ENCODE data around the gene SEPSECS. TPM values are rescaled to one million over a fixed set of nuclear protein-coding genes. Genes with fewer than 3 reads are reported as not detected.

Gene SEPSECS
- polyA plus RNA-seq, 1 donor = 9.7 TPM

DNA sequence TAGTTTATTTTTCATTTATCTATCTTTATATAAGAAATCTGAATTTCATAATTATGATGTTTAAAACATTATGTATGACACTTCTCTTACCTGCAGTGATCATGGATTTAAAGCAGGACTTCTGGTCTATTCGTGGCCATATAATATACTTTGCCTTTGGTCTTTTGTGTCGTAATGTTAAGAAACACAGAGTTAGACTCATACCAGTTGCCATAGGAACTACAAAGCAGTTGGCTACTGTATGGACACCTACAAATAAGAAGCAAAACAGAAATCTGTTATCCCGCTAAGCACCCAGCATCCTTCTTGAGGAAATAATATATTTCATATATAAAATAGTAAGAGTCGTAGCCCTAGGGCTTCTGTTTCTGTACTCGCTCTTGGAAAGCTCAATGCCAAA, 4.3 kb downstream of the SEPSECS start:
- no peak for DNase-seq

DNA sequence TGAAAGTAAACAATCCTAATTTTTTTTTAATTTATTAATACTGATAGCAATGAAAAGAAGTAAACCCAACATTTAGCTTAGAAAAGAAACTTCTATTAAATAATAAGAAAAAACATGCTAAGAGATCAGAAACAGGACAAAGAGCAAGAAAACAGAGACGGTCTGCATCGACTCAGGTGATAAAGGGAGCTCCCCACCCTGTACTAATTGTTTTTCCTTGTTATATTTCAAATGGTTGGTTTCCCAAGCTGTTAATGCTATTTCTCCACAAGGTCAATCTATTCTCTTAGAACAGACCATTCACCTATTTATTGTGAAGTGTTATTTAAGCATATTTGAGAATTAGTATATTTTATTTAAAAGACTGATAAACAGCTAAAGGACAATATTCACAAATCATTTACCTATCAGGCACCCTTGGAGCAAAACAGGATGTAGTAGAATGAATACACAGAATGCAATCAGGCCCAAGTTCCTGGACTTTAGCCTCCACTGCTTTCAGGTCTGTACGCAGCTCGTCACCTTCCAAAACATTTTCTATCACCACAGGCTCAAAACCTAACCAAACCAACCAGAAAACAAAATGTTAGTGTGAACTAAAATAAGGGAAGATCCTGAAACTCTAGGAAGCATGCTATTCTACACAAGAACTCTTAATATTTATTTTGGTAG, 5.5 kb downstream of the SEPSECS start:
- no peak for DNase-seq

DNA sequence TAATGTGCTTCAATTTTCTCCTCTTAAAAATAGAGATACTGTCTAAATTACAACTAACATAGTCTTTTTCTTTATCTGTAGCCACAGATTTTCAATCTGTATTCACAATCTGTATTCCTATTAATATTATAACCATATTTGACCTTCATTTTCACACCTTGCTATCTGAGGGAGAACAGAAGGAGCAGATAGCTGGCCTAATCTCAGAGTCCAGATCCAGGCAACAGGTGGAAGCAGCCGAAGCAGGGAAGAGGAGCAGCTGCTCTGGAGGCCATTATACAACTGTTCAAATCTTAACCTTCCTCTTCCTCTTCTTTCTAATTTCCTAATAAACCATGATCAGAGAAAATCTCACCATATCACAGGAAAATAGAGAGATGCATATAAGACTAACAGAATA, 14.2 kb downstream of the SEPSECS start:
- no peak for DNase-seq

DNA sequence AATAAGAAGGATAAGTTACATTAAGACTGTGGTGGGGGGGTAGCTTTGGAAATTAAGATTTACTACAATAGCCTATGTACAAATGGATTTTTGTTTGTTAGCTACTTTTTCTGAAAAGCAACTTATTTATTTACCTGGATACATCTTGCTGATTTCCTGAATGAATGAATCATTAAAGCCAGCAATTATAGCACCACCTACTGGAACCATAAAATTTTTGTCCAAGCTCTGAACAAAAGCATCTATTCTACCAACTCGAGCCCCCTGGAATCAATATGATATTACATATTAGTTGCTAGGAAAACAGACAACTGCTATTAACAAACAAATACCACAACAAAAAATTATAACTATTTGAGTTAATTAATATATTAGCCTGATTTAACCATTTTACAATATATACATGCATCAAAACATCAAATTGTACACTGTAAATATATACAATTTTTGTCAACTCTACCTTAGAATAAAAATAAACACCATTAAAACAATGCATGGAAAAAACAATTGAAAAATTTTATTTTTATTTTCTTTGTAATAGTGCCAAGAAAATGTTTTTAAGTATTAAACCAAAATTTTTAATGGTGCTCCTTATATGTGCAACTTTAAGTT, 15.3 kb downstream of the SEPSECS start:
- peak; percentile 26 for DNase-seq

DNA sequence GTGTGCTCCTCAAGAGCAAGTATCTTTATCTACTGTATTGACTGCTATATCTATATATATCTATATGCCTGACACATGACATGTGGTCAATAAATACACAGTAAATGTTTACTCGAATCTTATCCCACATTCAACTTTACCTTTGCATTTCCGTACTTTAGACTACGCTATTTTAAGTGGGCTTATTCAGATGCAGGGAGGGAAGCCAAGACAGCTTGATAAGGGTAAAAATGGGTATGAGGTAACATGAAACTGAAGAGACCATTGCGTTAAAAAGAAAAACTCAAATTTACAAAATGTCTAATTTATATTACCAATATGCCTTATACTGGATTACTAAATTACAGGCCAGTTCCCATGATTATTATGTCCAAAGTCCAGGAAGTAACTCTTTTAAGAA, 17.8 kb downstream of the SEPSECS start:
- DNase-seq = no peak

DNA sequence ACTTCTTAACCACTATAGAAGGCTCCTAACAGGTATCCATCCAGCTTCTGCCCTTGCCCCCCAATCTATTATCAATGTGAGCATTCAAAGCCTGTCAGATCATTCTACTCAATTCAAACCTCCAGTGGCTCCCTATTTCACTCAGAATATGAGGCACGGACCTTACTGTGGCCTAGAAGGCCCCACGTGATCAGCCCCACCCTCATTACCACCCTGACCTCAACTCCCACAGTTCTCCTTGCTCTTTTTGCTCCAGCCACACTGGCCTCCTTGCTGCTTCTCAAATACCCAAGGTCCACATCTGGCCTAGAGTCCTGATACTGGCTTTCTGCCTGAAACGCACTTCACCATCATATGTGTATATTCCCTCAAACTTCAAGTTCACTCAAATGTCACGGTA, 18.7 kb downstream of the SEPSECS start:
- no peak for DNase-seq

DNA sequence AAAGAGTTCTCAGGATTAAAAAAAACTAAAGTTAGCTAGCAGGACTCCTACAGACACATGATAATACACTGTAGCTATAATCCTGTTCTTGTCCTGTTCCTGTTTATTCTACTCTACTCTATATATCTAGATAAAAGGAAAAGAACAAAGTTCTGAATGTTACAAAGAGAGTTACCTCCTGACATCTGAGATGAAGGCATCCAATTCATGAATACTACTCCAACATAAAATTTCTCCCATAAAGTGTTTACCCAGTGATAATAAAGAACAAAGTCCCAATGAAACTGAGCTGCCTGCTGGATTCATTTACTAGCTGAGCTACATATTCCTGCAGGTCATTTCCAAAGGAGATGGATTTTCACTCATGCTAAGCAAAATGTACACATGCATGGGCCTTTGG, 27.1 kb downstream of the SEPSECS start:
- DNase-seq = no peak

DNA sequence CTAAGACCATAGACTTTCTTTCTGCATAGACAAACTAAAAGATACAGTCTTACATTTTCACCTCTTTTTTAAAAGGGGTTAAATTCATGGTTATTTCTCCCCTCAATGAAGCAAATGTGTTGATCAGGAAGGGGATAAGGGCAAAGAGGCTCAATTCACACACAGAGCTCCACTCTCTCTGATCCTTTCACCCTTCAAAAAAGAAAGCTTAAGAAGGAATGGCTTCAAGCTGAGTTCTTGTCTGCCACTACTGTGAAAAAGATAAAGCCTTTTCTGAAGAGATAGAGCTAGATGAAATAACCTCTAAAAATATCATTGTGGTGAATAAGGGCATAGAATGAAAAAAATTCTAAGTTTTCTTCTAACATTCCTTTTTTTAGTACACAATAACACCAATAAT, 28.3 kb downstream of the SEPSECS start:
- DNase-seq = no peak

DNA sequence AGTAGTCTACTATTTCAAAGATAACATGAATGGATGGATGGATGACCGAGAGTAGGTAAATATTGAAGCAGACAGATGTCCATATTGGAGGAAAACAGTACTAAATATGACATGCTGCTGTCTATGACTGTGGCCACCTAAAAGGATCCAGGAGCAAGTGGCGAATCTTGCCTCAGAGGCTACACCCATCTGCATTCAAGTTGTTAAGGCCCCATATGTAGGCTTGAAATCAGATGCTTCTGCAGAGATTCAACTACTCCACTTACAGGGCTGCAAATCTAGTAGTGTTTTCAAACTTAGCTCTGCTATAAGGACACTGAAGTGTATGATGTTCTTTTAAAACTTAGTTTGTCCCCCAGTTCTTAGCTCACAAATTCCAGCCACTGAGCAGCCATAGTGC, 28.9 kb downstream of the SEPSECS start:
- no peak for DNase-seq

DNA sequence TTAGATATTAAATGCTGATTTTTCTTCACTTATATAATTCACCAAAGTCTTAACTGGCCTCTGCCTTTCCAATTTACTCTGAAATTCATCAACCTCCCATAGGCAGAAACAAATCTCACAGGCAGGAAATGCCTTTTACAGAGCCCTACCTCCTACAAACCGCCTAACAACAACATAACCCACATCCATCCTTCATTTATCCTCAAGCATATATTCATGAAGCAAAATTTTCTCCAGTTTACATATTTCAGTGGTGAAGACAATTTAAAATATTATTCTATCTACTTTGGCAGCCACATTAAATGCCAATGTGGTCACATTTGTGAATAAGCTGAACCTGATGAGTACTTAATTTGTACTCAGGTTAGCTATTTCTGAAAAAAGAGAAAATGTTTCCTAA, 30.3 kb downstream of the SEPSECS start:
- no peak for DNase-seq

DNA sequence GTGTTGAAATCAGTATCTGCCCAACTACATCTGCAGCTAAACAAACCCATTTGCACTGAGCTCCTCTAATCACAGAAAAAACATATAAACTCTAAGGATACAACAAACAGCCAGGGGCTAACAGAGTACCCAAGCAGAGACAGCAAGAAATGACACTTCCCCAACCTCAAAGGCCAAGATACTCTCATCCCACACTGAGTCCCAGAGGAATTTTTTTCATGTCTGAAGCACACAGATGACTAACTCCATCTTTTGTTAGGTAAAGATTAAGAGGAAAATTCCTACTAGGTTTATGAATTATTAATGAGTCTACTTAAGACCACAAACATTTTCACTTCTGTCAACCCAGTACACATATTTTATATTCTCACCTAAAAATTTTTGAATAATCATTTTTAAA, 31.6 kb downstream of the SEPSECS start:
- no peak for DNase-seq

DNA sequence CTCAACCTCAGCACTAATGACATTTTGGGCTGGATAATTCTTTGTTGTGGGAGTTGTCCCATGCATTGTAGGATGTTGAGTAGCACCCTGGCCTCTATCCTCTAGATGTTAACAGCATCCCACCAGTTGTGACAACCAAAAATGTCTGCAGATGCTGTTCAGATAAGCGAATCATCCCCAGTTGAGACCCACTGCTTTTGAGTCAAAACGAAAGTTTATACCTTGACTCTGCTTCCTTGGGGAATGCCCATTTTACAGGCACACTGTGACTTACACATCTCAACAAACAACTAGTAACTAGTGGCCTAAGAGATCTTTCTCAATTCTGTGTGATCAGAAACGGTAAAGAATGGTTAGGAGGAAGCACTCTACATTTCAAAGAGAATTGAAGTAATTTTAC, 37.0 kb downstream of the SEPSECS start:
- no peak for DNase-seq

DNA sequence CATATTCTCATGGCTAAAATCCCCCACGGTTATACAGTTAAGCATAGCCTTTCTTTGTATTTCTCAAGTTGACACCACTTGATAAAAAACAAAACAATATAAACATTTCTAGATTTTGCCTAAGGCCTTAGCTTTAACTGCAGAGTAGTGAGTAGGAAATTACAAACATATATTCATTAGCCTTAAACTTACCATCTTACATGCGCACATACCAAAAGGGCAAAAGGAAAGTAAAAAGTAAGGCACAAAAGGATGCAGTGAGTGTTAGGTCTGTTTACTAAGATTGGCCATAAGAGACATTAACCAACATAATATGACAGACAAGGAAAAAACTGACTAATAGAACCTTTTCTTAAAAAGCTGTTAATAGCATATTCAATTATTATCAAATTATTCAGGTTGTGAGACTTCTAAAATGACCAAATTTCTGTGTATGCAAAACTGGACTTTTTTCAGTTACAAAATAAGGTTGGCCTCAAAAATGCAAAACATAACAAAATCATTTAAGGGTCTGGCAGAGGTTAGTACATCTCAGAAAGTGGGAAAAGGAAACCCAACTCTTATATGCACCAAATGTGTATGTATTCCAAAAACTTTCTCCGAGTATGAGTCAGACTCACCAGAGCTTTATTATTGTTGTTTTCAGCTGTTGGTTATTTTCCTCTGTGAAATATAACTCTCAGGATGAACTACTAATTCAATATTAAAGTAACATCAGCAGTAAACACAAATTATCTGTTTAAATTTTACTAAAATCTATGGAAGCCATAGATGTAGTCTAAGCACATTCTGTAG, 39.9 kb downstream of the SEPSECS start:
- DNase-seq = no peak

DNA sequence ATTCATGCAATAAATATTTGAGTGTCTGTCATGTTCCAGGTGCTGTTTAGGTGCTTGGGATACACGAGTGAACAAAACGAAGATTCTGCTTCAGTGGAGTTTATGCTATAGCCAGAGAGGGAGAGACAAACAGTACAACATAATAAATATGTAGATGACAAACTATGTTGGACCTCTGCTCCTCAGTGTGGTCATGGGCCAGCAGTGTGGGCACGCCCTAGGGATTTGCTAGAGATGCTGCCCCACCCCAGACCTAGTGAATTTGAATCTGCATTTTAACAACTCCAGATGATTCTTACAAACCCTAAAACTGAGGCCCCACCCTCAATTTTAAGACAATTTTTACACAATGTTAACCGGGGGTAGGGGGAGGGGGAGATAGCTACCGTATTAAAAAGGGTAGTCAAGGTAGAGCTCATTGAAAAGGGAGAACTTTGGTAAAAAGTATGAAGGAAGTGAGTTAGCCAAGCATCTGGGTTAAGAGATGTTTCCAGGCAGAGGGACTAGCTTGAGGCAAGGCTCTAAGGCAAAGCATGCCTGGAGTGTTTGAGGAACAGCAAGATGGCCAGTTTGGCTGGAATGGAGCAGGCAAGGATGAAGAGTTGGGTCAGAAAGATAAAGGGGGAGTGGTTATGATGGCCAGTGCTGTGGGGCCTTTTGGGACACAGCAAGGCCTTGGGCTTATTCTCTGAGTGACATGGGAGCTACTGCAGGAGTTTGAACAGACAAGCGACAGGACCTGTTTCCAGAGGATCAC, 42.4 kb downstream of the SEPSECS start:
- no peak for DNase-seq

DNA sequence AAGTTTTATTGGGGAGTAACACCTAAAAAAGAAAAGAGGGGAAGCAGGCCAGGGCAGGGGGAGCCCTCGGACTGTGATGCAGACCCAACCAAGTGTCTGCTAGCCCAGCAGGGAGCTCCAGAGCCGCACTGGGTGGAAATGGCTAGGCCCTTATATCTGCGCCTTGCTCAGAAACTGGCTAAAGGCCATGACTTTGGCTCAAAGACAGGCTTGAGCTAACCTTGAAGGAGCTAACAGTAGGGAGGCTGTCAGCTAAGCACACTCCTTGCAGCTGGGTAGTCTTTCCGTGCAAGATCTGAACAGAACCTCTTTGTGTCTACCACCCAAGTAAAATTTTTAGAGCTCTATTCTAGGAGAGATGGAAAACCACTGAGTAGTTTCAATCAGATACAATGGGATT, 43.0 kb downstream of the SEPSECS start:
- DNase-seq = no peak

DNA sequence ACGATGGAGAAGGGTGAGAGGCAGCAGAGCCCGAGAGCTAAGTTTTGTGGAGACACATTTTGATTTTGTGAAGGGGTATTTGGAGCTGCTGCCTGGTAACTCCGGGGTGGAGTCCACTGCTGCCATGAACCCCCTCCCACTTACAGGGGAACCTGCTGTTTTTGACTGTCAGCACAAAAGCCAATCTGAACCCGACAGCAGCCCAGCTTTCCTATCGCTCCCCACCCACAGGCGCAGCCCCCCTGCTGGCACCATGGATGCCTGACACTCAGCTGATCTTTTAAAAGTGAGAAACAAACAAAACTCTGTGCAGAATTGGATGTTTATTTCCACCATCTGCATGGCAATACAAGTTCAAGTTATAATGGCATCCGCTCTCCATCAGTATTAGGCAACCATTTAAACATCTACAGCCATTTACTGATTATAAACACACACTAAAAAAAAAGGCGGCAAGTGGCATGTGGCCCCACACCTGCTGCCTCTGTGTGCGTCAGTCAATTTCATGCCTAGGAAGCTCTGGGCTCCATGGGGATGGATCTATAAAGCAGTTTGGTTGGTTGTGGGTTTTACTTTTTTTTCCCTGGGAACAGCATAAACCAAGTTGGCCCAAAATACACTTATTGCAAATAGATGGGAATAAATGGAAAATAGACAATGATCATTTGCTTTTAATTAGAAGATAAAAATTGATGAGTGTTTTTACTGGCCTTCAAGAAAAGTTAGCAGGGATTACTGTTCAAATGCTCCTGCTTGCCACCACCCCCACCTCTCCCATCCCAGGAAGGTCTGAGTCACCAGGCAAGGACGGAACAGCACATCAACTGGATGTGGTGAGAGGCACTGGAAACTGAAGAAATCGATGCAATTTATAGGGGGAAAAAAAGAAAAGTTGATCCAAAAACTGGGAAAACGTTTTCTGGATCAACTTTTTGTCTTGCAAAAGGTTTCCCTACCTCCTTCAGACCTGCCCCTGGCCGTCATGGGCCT, 46.0 kb downstream of the SEPSECS start:
- no peak for DNase-seq

DNA sequence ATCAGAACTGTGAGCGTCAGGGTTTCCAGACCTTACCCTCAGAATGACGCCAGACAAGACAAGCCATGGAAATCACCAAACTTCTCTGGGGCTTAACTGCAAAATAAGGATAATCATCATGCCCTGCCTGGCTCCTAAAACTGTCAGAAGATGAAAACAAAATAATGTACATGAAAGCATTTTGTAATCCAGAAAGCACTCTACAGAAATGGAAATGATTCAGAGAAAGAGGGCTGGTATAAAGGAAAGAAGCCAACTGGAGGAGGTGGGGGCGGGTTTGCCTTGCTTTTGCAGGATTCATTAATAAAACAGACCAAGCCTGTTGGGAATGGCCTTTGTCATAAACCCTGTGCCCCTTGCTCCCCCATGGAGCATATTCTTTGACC, 47.3 kb downstream of the SEPSECS start:
- no peak for DNase-seq

DNA sequence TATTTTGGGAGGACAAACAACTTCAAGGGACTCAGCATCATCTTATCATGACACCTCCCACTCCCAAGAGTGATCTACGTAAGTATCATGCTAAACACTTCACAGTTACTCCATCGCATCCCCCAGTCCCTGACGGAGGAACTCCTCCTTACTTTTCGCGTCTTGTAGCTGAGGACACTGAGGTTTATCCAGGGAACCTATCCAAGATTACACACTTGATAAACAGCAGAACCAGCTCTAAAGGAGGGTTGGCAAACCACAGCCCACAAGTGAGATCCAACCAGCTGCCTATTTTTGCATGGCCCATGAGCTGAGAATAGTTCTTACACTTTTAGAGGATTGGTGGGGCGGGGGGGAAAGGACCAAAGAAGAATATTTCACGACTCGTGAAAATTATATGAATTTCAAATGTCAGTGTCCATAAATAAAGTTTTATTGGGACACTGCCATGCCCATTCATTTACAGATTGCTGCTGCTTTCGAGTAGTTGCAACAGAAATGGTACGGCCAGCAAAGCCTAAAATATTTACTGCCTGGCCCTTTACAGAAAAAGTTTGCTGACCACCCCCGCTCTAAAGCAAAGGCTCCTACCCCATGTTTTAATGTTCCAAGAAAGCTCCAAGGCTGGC, 47.8 kb downstream of the SEPSECS start:
- no peak for DNase-seq

DNA sequence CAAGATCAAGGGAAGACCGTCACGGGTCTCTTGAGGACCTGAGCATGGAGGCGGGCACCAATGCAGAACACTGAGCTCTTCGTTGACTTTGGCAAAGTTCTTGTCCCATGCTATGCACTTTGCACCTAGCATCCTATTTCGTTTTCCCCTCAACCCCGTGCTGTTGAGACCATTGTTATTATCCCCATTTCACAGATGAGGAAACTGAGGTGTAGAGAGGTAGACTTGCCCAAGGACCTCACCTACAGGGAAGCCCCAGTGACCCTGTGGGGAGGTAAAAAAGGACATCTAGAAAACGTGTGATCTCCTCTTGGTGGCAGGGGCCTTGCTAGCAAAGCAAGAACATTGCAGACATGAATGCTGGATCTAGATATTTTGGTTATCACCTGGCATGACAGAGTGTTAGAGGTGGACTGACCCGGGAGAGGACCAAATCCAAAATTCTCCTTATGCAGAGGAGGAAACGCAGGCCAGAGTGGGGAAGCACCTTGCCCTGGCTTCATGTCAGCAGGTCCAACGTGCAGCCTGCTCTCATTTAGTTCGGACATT, 48.5 kb downstream of the SEPSECS start:
- DNase-seq = no peak

DNA sequence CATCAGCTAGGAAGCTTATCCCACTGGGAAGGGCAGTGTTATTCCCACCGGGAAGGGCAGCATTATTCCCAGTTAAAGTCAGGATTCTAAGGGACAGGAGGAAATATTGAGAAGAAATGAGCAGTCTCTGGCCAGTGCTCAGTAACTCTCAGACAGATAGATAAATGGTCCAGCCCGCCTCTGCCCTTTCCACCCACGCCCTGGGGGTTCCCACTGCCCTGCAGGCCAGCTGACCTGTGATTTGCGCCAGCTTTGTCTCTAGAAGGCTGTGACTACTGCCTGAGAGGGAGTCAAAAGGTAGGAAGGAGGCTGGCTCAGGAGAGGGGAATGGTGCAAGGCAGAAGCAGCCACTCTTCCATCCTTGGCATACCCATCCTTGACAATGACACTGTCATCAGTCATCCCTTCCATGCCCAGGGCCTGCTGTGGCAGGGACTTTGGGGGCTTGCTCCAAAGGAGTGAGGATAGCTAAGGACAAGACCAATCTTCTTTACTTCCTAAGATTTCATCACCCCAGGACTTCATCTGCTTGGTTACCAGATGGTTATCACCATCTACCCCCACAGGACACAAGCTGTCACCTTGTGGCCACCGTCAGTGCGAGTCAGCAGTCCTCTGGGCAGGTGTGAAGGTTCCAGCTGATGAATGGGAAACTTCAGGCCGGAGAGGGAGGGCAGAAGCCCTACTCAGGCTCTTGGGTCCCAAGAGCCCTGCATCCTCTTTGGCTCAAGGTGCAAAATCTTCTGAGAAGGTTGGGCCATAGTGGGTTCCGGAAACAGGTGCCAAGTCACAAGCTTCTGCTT, 49.5 kb downstream of the SEPSECS start:
- DNase-seq = no peak

Data from hindlimb muscle (tissue), 1 donor.